KOPT-K1 (cell line): ENCODE data around the gene GMDS.

ENCODE experiments used
- H3K27ac ChIP-seq: fragments of 200-600 bp; sonication (generic); 2 replicates; pipeline ENCODE4 v1.5.1; 2016; ENCODE audit warnings: antibody characterized with exemption, mild to moderate bottlenecking, low read depth, low read length; ENCODE audit not compliant: poor library complexity, severe bottlenecking
- H3K36me3 ChIP-seq: fragments of 200-600 bp; sonication (generic); 2 replicates; pipeline ENCODE4 v1.5.1; 2017; ENCODE audit warnings: antibody characterized with exemption, mild to moderate bottlenecking, low read length, moderate library complexity; ENCODE audit not compliant: insufficient read depth
- H3K9me3 ChIP-seq: fragments of 200-600 bp; sonication (generic); 2 replicates; pipeline ENCODE4 v1.5.1; 2017; ENCODE audit warnings: antibody characterized with exemption, low read length, mild to moderate bottlenecking; ENCODE audit not compliant: insufficient read depth, poor library complexity, severe bottlenecking

Gene GMDS

GRCh38 chr6:1957746-1958145, 287.7 kb downstream of the GMDS start:
- Histone ChIP-seq H3K27ac (no peak overlapping the region), H3K9me3 (no peaks in the 10 kb centered on the region), H3K36me3 (no peaks in the 10 kb centered on the region)

- H3K27ac ChIP-seq: no peak overlapping the region
- no peaks in the 10 kb centered on the region for H3K9me3 ChIP-seq
- no peaks in the 10 kb centered on the region for H3K36me3 ChIP-seq
Observed at GRCh38 chr6:1952740-1953360, 292.6 kb downstream of the GMDS start.

- no peak overlapping the region for H3K27ac ChIP-seq
- H3K36me3 ChIP-seq: no peaks in the 10 kb centered on the region
- no peaks in the 10 kb centered on the region for H3K9me3 ChIP-seq
Observed at GRCh38 chr6:1950631-1951030, 294.8 kb downstream of the GMDS start.

GRCh38 chr6:1949538-1949937, 295.9 kb downstream of the GMDS start:
- H3K27ac ChIP-seq: no peak overlapping the region
- no peaks in the 10 kb centered on the region for H3K36me3 ChIP-seq
- no peaks in the 10 kb centered on the region for H3K9me3 ChIP-seq

- Histone ChIP-seq H3K36me3 (no peaks in the 10 kb centered on the region), H3K27ac (no peak overlapping the region), H3K9me3 (no peaks in the 10 kb centered on the region)
Observed at GRCh38 chr6:1947922-1948321, 297.5 kb downstream of the GMDS start.

- H3K9me3 ChIP-seq: no peaks in the 10 kb centered on the region
- no peaks in the 10 kb centered on the region for H3K36me3 ChIP-seq
- no peak overlapping the region for H3K27ac ChIP-seq
Observed at GRCh38 chr6:1946583-1946982, 298.8 kb downstream of the GMDS start.

- H3K27ac ChIP-seq: no peak overlapping the region
- H3K36me3 ChIP-seq: no peaks in the 10 kb centered on the region
- H3K9me3 ChIP-seq: no peaks in the 10 kb centered on the region
Observed at GRCh38 chr6:1945235-1945832, 300.1 kb downstream of the GMDS start.

GRCh38 chr6:1942834-1943233, 302.6 kb downstream of the GMDS start:
- Histone ChIP-seq H3K9me3 (no peaks in the 10 kb centered on the region), H3K36me3 (no peaks in the 10 kb centered on the region), H3K27ac (no peak overlapping the region)

GRCh38 chr6:1941534-1941933, 303.9 kb downstream of the GMDS start:
- no peaks in the 10 kb centered on the region for H3K9me3 ChIP-seq
- no peak overlapping the region for H3K27ac ChIP-seq
- no peaks in the 10 kb centered on the region for H3K36me3 ChIP-seq

- no peak overlapping the region for H3K27ac ChIP-seq
- peaks cover 6% of the 10 kb centered on the region for H3K9me3 ChIP-seq
- no peaks in the 10 kb centered on the region for H3K36me3 ChIP-seq
Observed at GRCh38 chr6:1940381-1940780, 305.0 kb downstream of the GMDS start.

- H3K9me3 ChIP-seq: peaks cover 20% of the 10 kb centered on the region
- H3K27ac ChIP-seq: no peak overlapping the region
- H3K36me3 ChIP-seq: no peaks in the 10 kb centered on the region
Observed at GRCh38 chr6:1933292-1933691, 312.1 kb downstream of the GMDS start.

GRCh38 chr6:1931817-1932216, 313.6 kb downstream of the GMDS start:
- Histone ChIP-seq H3K9me3 (peaks cover 20% of the 10 kb centered on the region), H3K36me3 (0 out of 2 replicates have a peak, but pooled peaks cover 5% of the 10 kb centered on the region), H3K27ac (no peak overlapping the region)

GRCh38 chr6:1930356-1930755, 315.0 kb downstream of the GMDS start:
- H3K9me3 ChIP-seq: peaks cover 14% of the 10 kb centered on the region
- H3K36me3 ChIP-seq: 0 out of 2 replicates have a peak, but pooled peaks cover 5% of the 10 kb centered on the region
- H3K27ac ChIP-seq: no peak overlapping the region

GRCh38 chr6:1929931-1930330, 315.5 kb downstream of the GMDS start:
- Histone ChIP-seq H3K27ac (no peak overlapping the region), H3K36me3 (0 out of 2 replicates have a peak, but pooled peaks cover 5% of the 10 kb centered on the region), H3K9me3 (peaks cover 10% of the 10 kb centered on the region)

- 0 out of 2 replicates have a peak, but pooled peaks cover 5% of the 10 kb centered on the region for H3K36me3 ChIP-seq
- H3K9me3 ChIP-seq: no peaks in the 10 kb centered on the region
- H3K27ac ChIP-seq: no peak overlapping the region
Observed at GRCh38 chr6:1925743-1926430, 319.5 kb downstream of the GMDS start.
